ENCODE results near the gene GAS7. TPM values are rescaled to one million over a fixed set of nuclear protein-coding genes. Genes with fewer than 3 reads are reported as not detected.
A peak's percentile ranks its signal among the peaks of the same experiment; 100 is the strongest.

GAS7 gene
- total and polyA plus RNA-seq, 7 donors = 6.5 to 67.6 (median 35.1) TPM

- 87 to 92% methylated on average over 9 of the region's 9 CpGs for WGBS, 2 donors
- Histone ChIP-seq H3K9me3 (no peaks in the 10 kb centered on the region), H3K4me3 (no peak overlapping the region), H3K27ac (no peak overlapping the region), H3K4me1 (no peaks in the 10 kb centered on the region), H3K27me3 (no peaks in the 10 kb centered on the region), H3K36me3 (no peaks in the 10 kb centered on the region)
- DNase-seq = no peak
- TF ChIP-seq CTCF (IDR thresholded peaks at IDR 0.05) = no peak
- no peak for TF ChIP-seq POLR2AphosphoS5 (IDR thresholded peaks at IDR 0.05)
- TF ChIP-seq EP300 (IDR thresholded peaks at IDR 0.05) = no peak
- TF ChIP-seq POLR2A (IDR thresholded peaks at IDR 0.05) = no peak
- intact Hi-C loops (cut with DNase I) = no loop called here
Observed at GRCh38 chr17:9984768-9985167, 213.6 kb downstream of the GAS7 start.

- no peaks in the 10 kb centered on the region for H3K27me3 ChIP-seq
- TF ChIP-seq POLR2AphosphoS5 (IDR thresholded peaks at IDR 0.05) = no peak
- TF ChIP-seq CTCF (IDR thresholded peaks at IDR 0.05) = no peak
- TF ChIP-seq EP300 (IDR thresholded peaks at IDR 0.05) = no peak
- TF ChIP-seq POLR2A (IDR thresholded peaks at IDR 0.05) = no peak
- 26 to 68% methylated on average over 3 of the region's 3 CpGs for WGBS, 2 donors
- intact Hi-C loops (cut with DNase I) = no loop called here
- H3K36me3 ChIP-seq = no peaks in the 10 kb centered on the region
- peaks cover 0 to 9% (median 4%) of the 10 kb centered on the region in 4 donors for H3K4me1 ChIP-seq
- peak; percentile 11 for DNase-seq
- H3K4me3 ChIP-seq = no peak overlapping the region
- H3K27ac ChIP-seq = no peak overlapping the region
- no peaks in the 10 kb centered on the region for H3K9me3 ChIP-seq
Observed at GRCh38 chr17:9982159-9982558, 216.2 kb downstream of the GAS7 start.

- DNase-seq = peak; percentile 53
Observed at GRCh38 chr17:9981344-9981915, 217.0 kb downstream of the GAS7 start.

GRCh38 chr17:9979463-9979995 lies 218.9 kb downstream of the GAS7 start:
- peak; percentile 51 for DNase-seq

More at GRCh38 chr17:9981344-9981915, 217.0 kb downstream of the GAS7 start:
- TF ChIP-seq POLR2AphosphoS5 (IDR thresholded peaks at IDR 0.05) = no peak
- TF ChIP-seq POLR2A (IDR thresholded peaks at IDR 0.05) = no peak
- no peak for TF ChIP-seq CTCF (IDR thresholded peaks at IDR 0.05)
- no peak for TF ChIP-seq EP300 (IDR thresholded peaks at IDR 0.05)
- no peaks in the 10 kb centered on the region for H3K9me3 ChIP-seq
- H3K27ac ChIP-seq = no peak overlapping the region
- H3K4me1 ChIP-seq = peaks cover 0 to 15% (median 8%) of the 10 kb centered on the region in 4 donors
- no peaks in the 10 kb centered on the region for H3K27me3 ChIP-seq
- intact Hi-C loops (cut with DNase I) = no loop called here
- H3K36me3 ChIP-seq = no peaks in the 10 kb centered on the region
- H3K4me3 ChIP-seq = no peak overlapping the region
- WGBS, 2 donors = 77 to 79% methylated on average over 4 of the region's 4 CpGs

More at GRCh38 chr17:9979463-9979995, 218.9 kb downstream of the GAS7 start:
- intact Hi-C loops (cut with DNase I) = no loop called here
- TF ChIP-seq EP300 (IDR thresholded peaks at IDR 0.05) (no peak), POLR2A (IDR thresholded peaks at IDR 0.05) (no peak), CTCF (IDR thresholded peaks at IDR 0.05) (no peak), POLR2AphosphoS5 (IDR thresholded peaks at IDR 0.05) (no peak)
- H3K4me3 ChIP-seq = no peak overlapping the region
- WGBS, 2 donors = 20 to 70% methylated on average over 13 of the region's 13 CpGs
- H3K4me1 ChIP-seq = peaks cover 0 to 15% (median 11%) of the 10 kb centered on the region in 4 donors
- no peaks in the 10 kb centered on the region for H3K27me3 ChIP-seq
- no peak overlapping the region for H3K27ac ChIP-seq
- no peaks in the 10 kb centered on the region for H3K36me3 ChIP-seq
- H3K9me3 ChIP-seq = no peaks in the 10 kb centered on the region
